ENCODE measurements around the gene AQP4. TPM values are rescaled to one million over a fixed set of nuclear protein-coding genes. Genes with fewer than 3 reads are reported as not detected.

AQP4 gene
- total RNA-seq, 1 experiment from 2014 or later, result 0.42 TPM

- no peaks in the 10 kb centered on the region for H4K20me1 ChIP-seq (ENCODE audit: control insufficient read depth, insufficient read depth, insufficient read length)
- H3K27me3 Mint-ChIP-seq (ENCODE audit: low read depth), result no peaks in the 10 kb centered on the region
Observed at GRCh38 chr18:26802330-26803200, 62.9 kb downstream of the AQP4 start.

More at GRCh38 chr18:26802330-26803200, 62.9 kb downstream of the AQP4 start:
- WGBS (ENCODE audit: extremely low coverage, insufficient read length, low lambda C conversion rate), result no CpG with 5 or more reads among the region's 4 CpGs
- no peak overlapping the region for H3T11ph ChIP-seq (ENCODE audit: low read length)
- no peak overlapping the region for H3K4ac ChIP-seq (ENCODE audit: low read depth, low read length)
- no peak overlapping the region for H3K14ac ChIP-seq (ENCODE audit: insufficient read depth, low read length)
- H3K18ac ChIP-seq (ENCODE audit: insufficient read length, low read depth, low read length), result no peak overlapping the region
- no peaks in the 10 kb centered on the region for H3K4me1 ChIP-seq (ENCODE audit: insufficient read depth, low read length)
- no peak overlapping the region for H4K5ac ChIP-seq (ENCODE audit: insufficient read length, low read depth, low read length)
- no peak overlapping the region for H3K4me2 ChIP-seq (ENCODE audit: insufficient read depth, insufficient read length, low read length)
- H3K9me3 Mint-ChIP-seq, result peaks cover 4 to 6% of the 10 kb centered on the region in 2 experiments; a peak in 3 of 5 replicates
- no peak overlapping the region for H3K27ac ChIP-seq (ENCODE audit: insufficient read length, low read depth, low read length)
- H4K8ac ChIP-seq (replicated peaks; ENCODE audit: insufficient read length, low read depth, low read length), result no peak overlapping the region
- H4K91ac ChIP-seq (ENCODE audit: insufficient read length, low read depth, low read length), result no peak overlapping the region
- no peaks in the 10 kb centered on the region for H3K79me2 ChIP-seq (ENCODE audit: insufficient read depth, low read length)
- H3K4me1 Mint-ChIP-seq, result peaks cover 4 to 7% of the 10 kb centered on the region in 2 experiments; a peak in 3 of 4 replicates
- no peak overlapping the region for H2AK5ac ChIP-seq (ENCODE audit: insufficient read length, low read length)
- H2BK120ac ChIP-seq (ENCODE audit: low read depth, low read length, poor library complexity, severe bottlenecking), result no peak overlapping the region
- no peaks in the 10 kb centered on the region for H3K23me2 ChIP-seq (ENCODE audit: insufficient read length, low read depth, low read length, poor library complexity, severe bottlenecking)
- no peaks in the 10 kb centered on the region; a peak in 1 of 7 replicates for H3K36me3 Mint-ChIP-seq (ENCODE audit: insufficient read depth in 1 of 3, low read depth in 3 of 3)
- H2BK20ac ChIP-seq (ENCODE audit: low read depth, low read length, poor library complexity, severe bottlenecking), result no peak overlapping the region
- no peak overlapping the region for H2BK5ac ChIP-seq (ENCODE audit: insufficient read length, low read length)
- DNase-seq, result no peak
- TF ChIP-seq CTCF (conservative IDR thresholded peaks at IDR 0.05), result no peak
- no peak overlapping the region for H3K23ac ChIP-seq (ENCODE audit: insufficient read length, low read depth, low read length)
- no peak overlapping the region for H2AFZ ChIP-seq (ENCODE audit: low read length)
- no peaks in the 10 kb centered on the region for H3K27me3 ChIP-seq (ENCODE audit: insufficient read depth, low read length)
- H2BK12ac ChIP-seq (ENCODE audit: insufficient read length, low read depth, low read length), result no peak overlapping the region
- H3K27ac Mint-ChIP-seq, result no peak overlapping the region
- no peak overlapping the region for H3K56ac ChIP-seq (ENCODE audit: insufficient read length, low read depth, low read length)
- no peak overlapping the region for H3K9ac ChIP-seq (ENCODE audit: extremely low read depth, insufficient read length, low read length)
- H3K79me1 ChIP-seq (ENCODE audit: insufficient read depth, low read depth, low read length, poor library complexity, severe bottlenecking), result no peaks in the 10 kb centered on the region
- H2BK15ac ChIP-seq (ENCODE audit: low read depth, low read length), result no peak overlapping the region
- H3K4me3 Mint-ChIP-seq, result no peak overlapping the region
- H3K9me3 ChIP-seq (ENCODE audit: control insufficient read depth, low read depth, low read length), result no peaks in the 10 kb centered on the region

Data from H9 (cell line).